Measurements from ENCODE around the gene TMLHE. TPM values are rescaled to one million over a fixed set of nuclear protein-coding genes. Genes with fewer than 3 reads are reported as not detected.
"Not testable (repeated sequence)": the region's sequence is repeated elsewhere in the genome, so short reads cannot be mapped to it uniquely, and the experiment has no call there.

Gene TMLHE
- total RNA-seq, result 6.9 and 14.9 TPM in 2 replicates

GRCh38 chrX:155612312-155613224 is at the start of gene TMLHE, which contains the start of gene SPRY3:
TMLHE (minus strand) TSS chrX:155612952; CDS start chrX:155545276, 67,676 bp downstream.
SPRY3 (plus strand) TSS chrX:155612586.
- no peak for DNase-seq (ENCODE audit: low read depth)
- Histone ChIP-seq H3K36me3 (ENCODE audit: control insufficient read depth, insufficient read depth, low read length) (no peaks in the 10 kb centered on the region), H3K4me3 (ENCODE audit: low read depth, low read length) (peak within 1 kb of the TSS; percentile 64), H3K27me3 (ENCODE audit: control insufficient read depth, insufficient read depth, low read length) (no peaks in the 10 kb centered on the region)
- TF ChIP-seq CTCF (IDR thresholded peaks at IDR 0.05; ENCODE audit: insufficient read depth, low read length, poor library complexity, severe bottlenecking), result no peak

- Histone ChIP-seq H3K4me3 (ENCODE audit: low read depth, low read length) (no peak overlapping the region), H3K27me3 (ENCODE audit: control insufficient read depth, insufficient read depth, low read length) (no peaks in the 10 kb centered on the region), H3K36me3 (ENCODE audit: control insufficient read depth, insufficient read depth, low read length) (no peaks in the 10 kb centered on the region)
- peak; percentile 27 for TF ChIP-seq CTCF (IDR thresholded peaks at IDR 0.05; ENCODE audit: insufficient read depth, low read length, poor library complexity, severe bottlenecking)
- DNase-seq (ENCODE audit: low read depth), result no peak
These were observed 49.5 kb upstream of the TMLHE start for GRCh38 chrX:155662282-155662681.

- DNase-seq (ENCODE audit: low read depth), result no peak
- H3K4me3 ChIP-seq (ENCODE audit: low read depth, low read length), result no peak overlapping the region
These were observed 32.4 kb upstream of the TMLHE start for GRCh38 chrX:155645180-155645579.

GRCh38 chrX:155643240-155643639 is 30.5 kb upstream of the TMLHE start:
- H3K4me3 ChIP-seq (ENCODE audit: low read depth, low read length), result no peak overlapping the region
- DNase-seq (ENCODE audit: low read depth), result no peak
- TF ChIP-seq CTCF (IDR thresholded peaks at IDR 0.05; ENCODE audit: insufficient read depth, low read length, poor library complexity, severe bottlenecking), result no peak
- no peaks in the 10 kb centered on the region for H3K27me3 ChIP-seq (ENCODE audit: control insufficient read depth, insufficient read depth, low read length)
- H3K36me3 ChIP-seq (ENCODE audit: control insufficient read depth, insufficient read depth, low read length), result no peaks in the 10 kb centered on the region

More at GRCh38 chrX:155645180-155645579, 32.4 kb upstream of the TMLHE start:
- H3K36me3 ChIP-seq (ENCODE audit: control insufficient read depth, insufficient read depth, low read length), result no peaks in the 10 kb centered on the region
- TF ChIP-seq CTCF (IDR thresholded peaks at IDR 0.05; ENCODE audit: insufficient read depth, low read length, poor library complexity, severe bottlenecking), result no peak
- no peaks in the 10 kb centered on the region for H3K27me3 ChIP-seq (ENCODE audit: control insufficient read depth, insufficient read depth, low read length)

- peak overlapping the region; percentile 17 for H3K4me3 ChIP-seq (ENCODE audit: low read depth, low read length)
- H3K27me3 ChIP-seq (ENCODE audit: control insufficient read depth, insufficient read depth, low read length); H3K36me3 ChIP-seq (ENCODE audit: control insufficient read depth, insufficient read depth, low read length); DNase-seq (ENCODE audit: low read depth): not testable (repeated sequence)
These were observed 28.6 kb upstream of the TMLHE start for GRCh38 chrX:155641371-155641770.

- no peak for DNase-seq (ENCODE audit: low read depth)
- Histone ChIP-seq H3K4me3 (ENCODE audit: low read depth, low read length) (no peak overlapping the region), H3K27me3 (ENCODE audit: control insufficient read depth, insufficient read depth, low read length) (no peaks in the 10 kb centered on the region), H3K36me3 (ENCODE audit: control insufficient read depth, insufficient read depth, low read length) (no peaks in the 10 kb centered on the region)
- no peak for TF ChIP-seq CTCF (IDR thresholded peaks at IDR 0.05; ENCODE audit: insufficient read depth, low read length, poor library complexity, severe bottlenecking)
These were observed 25.0 kb upstream of the TMLHE start for GRCh38 chrX:155637714-155638113.

- not testable (repeated sequence) for H3K27me3 ChIP-seq (ENCODE audit: control insufficient read depth, insufficient read depth, low read length); DNase-seq (ENCODE audit: low read depth); H3K36me3 ChIP-seq (ENCODE audit: control insufficient read depth, insufficient read depth, low read length); H3K4me3 ChIP-seq (ENCODE audit: low read depth, low read length)
These were observed 22.3 kb upstream of the TMLHE start for GRCh38 chrX:155635019-155635418.
